Mesothelial cell of epicardium (in vitro differentiated cells): ENCODE measurements around the gene ZNF547. TPM values are rescaled to one million over a fixed set of nuclear protein-coding genes. Genes with fewer than 3 reads are reported as not detected.

Experiments used
- DNase-seq, 2 experiments: peaks; one replicate each; pipeline ENCODE4 v3.0.0; 2021; ENCODE audit warnings: low spot score in 2 of 2; ENCODE audit not compliant: unreplicated experiment in 2 of 2
- H3K27ac Mint-ChIP-seq: 2 replicates; pipeline ENCODE4 v1.8.0; 2021; ENCODE audit warnings: mixed read lengths
- H3K27me3 Mint-ChIP-seq: 2 replicates; pipeline ENCODE4 v1.8.0; 2021; ENCODE audit warnings: low read depth, mixed read lengths
- H3K36me3 Mint-ChIP-seq: 2 replicates; pipeline ENCODE4 v1.8.0; 2021; ENCODE audit warnings: mixed read lengths
- H3K4me1 Mint-ChIP-seq: 2 replicates; pipeline ENCODE4 v1.8.0; 2021; ENCODE audit warnings: mixed read lengths
- H3K4me3 Mint-ChIP-seq: 2 replicates; pipeline ENCODE4 v1.8.0; 2021; ENCODE audit warnings: mild to moderate bottlenecking, moderate library complexity, mixed read lengths
- H3K9me3 Mint-ChIP-seq: 2 replicates; pipeline ENCODE4 v1.8.0; 2021; ENCODE audit warnings: mixed read lengths
- total RNA-seq: library from RNA; stranded (reverse); gene quantifications from 3 replicates; pipeline ENCODE4 v1.2.1, GENCODE V29; 2021
- TF ChIP-seq, protein P1 (sequence below): fragments of 200-600 bp; sonication (generic); IDR thresholded peaks from one replicate; pipeline ENCODE4 v1.5.0; 2021; ENCODE audit warnings: antibody characterized with exemption; ENCODE audit not compliant: unreplicated experiment

ZNF547 gene
- total RNA-seq, 1 donor from 2014 or later = 3.9 TPM

DNA sequence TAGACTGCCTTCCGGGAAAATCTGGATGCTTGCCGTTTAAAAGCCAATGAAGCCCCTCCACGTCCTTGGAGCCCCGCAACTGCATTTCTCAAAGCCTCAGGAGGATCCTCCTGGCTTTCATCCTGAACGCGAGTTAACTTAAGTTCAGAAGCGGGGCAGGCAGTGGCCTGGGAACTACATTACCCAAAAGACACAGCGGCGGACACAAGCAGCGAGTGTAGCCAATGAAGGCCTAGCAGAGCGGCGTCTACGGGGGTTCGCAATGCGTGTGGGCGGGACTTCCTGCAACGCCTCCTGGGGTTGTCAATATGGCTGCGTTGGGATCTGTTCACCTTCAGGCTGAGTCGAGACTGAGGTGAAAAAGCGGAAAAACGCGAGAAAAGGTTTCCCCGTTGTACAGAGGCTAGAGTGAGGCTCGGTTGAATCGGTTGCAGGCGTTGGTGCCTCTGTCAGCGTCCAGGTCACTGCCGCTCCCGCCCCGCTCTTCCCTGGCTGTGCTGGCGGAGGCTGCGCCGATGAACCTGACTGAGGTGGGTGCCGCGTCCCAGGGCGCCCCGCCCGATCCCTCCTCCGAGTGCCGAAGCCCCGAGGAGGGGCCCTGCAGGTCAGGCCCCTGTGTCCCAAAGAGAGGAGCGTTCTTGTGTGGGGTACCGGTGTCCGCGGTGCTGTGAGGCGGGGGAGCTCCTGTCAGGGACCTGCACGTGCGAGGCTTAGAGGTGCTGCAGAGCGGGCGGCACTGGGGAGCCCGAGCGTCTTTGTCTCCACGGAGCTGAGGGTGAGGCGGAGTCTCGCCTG is 47.7 kb downstream of the ZNF547 start, which contains the start of gene ZNF17:
Gene ZNF17, plus strand, starts transcription at position 285 of the 795 bp plus-strand sequence. CDS start 2,455 bp downstream, outside the sequence.
- Mint-ChIP-seq H3K4me1 (peaks cover 19% of the 10 kb centered on the region), H3K9me3 (no peaks in the 10 kb centered on the region), H3K27me3 (no peaks in the 10 kb centered on the region), H3K27ac (peak within 1 kb of the TSS; percentile 89), H3K36me3 (peaks cover 15% of the 10 kb centered on the region), H3K4me3 (peak within 1 kb of the TSS; percentile 94)
- TF ChIP-seq, protein P1, sequence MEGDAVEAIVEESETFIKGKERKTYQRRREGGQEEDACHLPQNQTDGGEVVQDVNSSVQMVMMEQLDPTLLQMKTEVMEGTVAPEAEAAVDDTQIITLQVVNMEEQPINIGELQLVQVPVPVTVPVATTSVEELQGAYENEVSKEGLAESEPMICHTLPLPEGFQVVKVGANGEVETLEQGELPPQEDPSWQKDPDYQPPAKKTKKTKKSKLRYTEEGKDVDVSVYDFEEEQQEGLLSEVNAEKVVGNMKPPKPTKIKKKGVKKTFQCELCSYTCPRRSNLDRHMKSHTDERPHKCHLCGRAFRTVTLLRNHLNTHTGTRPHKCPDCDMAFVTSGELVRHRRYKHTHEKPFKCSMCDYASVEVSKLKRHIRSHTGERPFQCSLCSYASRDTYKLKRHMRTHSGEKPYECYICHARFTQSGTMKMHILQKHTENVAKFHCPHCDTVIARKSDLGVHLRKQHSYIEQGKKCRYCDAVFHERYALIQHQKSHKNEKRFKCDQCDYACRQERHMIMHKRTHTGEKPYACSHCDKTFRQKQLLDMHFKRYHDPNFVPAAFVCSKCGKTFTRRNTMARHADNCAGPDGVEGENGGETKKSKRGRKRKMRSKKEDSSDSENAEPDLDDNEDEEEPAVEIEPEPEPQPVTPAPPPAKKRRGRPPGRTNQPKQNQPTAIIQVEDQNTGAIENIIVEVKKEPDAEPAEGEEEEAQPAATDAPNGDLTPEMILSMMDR = no peak
- peak; percentile 84 to 86 for DNase-seq

DNA sequence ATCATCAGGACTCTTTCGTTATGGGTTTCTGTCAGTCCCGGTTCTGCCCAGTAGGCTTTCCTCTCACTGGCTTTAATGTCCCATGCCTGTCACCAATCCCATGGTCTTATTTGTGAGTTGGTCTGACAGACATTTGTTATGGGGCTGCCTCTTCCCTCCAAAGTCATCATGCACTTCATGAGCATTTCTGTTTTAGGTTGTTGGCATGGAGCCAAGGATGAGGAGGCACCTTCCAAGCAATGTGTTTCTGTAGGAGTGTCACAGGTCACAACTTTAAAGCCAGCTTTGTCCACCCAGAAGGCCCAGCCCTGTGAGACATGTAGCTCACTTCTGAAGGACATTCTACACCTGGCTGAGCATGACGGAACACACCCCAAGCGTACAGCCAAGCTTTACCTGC is 56.1 kb downstream of the ZNF547 start:
- Mint-ChIP-seq H3K27ac (no peak overlapping the region), H3K4me3 (no peak overlapping the region), H3K36me3 (peaks cover 60% of the 10 kb centered on the region), H3K4me1 (no peaks in the 10 kb centered on the region), H3K9me3 (peaks cover 15% of the 10 kb centered on the region), H3K27me3 (no peaks in the 10 kb centered on the region)
- TF ChIP-seq, protein P1 = no peak
- DNase-seq = no peak

DNA sequence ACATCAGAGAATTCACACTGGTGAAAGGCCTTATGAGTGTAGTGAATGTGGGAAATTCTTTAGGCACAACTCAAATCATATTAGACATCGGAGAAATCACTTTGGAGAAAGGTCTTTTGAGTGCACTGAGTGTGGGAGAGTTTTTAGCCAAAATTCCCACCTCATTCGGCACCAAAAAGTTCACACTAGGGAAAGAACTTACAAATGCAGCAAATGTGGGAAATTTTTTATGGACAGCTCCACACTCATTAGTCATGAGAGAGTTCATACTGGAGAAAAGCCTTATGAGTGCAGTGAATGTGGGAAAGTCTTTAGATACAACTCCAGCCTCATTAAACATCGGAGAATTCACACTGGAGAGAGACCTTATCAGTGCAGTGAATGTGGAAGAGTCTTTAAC is 57.7 kb downstream of the ZNF547 start:
- Mint-ChIP-seq H3K27ac (no peak overlapping the region), H3K9me3 (peaks cover 15% of the 10 kb centered on the region), H3K27me3 (no peaks in the 10 kb centered on the region), H3K36me3 (peaks cover 50% of the 10 kb centered on the region), H3K4me1 (no peaks in the 10 kb centered on the region), H3K4me3 (no peak overlapping the region)
- TF ChIP-seq, protein P1 = no peak
- DNase-seq = no peak

Other genes with a start within 250 kb of the ZNF547 start
- not detected in 3 replicates for gene USP29, start 243.6 kb upstream of the ZNF547 start, total RNA-seq
- gene ZIM3, start 218.3 kb upstream of the ZNF547 start, total RNA-seq = not detected in 3 replicates
- not detected in 3 replicates for gene DUXA, start 196.1 kb upstream of the ZNF547 start, total RNA-seq
- 39.6 to 43.0 TPM (median 41.1 TPM) in 3 replicates for gene ZNF264, start 172.1 kb upstream of the ZNF547 start, total RNA-seq
- 1.1 to 1.4 TPM (median 1.3 TPM) in 3 replicates for gene AURKC, start 132.5 kb upstream of the ZNF547 start, total RNA-seq
- 20.8 to 23.3 TPM (median 21.1 TPM) in 3 replicates for gene ZNF805, start 122.9 kb upstream of the ZNF547 start, total RNA-seq
- gene ZNF460, start 83.1 kb upstream of the ZNF547 start, total RNA-seq = 72.7 to 80.0 TPM (median 76.2 TPM) in 3 replicates
- gene ZNF543, start 43.1 kb upstream of the ZNF547 start, total RNA-seq = 11.7 to 12.1 TPM (median 12.0 TPM) in 3 replicates
- 12.2 to 13.6 TPM (median 13.2 TPM) in 3 replicates for gene ZNF304, start 12.3 kb upstream of the ZNF547 start, total RNA-seq
- gene TRAPPC2B, start within 50 bp of the ZNF547 start, total RNA-seq = 10.3 to 12.4 TPM (median 12.2 TPM) in 3 replicates
- 39.1 to 41.1 TPM (median 40.5 TPM) in 3 replicates for gene ZNF548, start 26.3 kb downstream of the ZNF547 start, total RNA-seq
- gene ZNF17, start 47.6 kb downstream of the ZNF547 start, total RNA-seq = 16.3 to 18.4 TPM (median 17.4 TPM) in 3 replicates
- 20.1 to 23.7 TPM (median 21.9 TPM) in 3 replicates for gene ZNF749, start 71.8 kb downstream of the ZNF547 start, total RNA-seq
- gene VN1R1, start 93.6 kb downstream of the ZNF547 start, total RNA-seq = 1.2 to 1.7 TPM (median 1.6 TPM) in 3 replicates
- gene ZNF772, start 114.0 kb downstream of the ZNF547 start, total RNA-seq = 13.8 to 15.5 TPM (median 14.0 TPM) in 3 replicates
- gene ZNF419, start 124.2 kb downstream of the ZNF547 start, total RNA-seq = 20.0 to 22.3 TPM (median 22.3 TPM) in 3 replicates
- gene ZNF773, start 136.4 kb downstream of the ZNF547 start, total RNA-seq = 9.3 to 9.7 TPM (median 9.4 TPM) in 3 replicates
- 11.1 to 11.5 TPM (median 11.3 TPM) in 3 replicates for gene ZNF549, start 163.8 kb downstream of the ZNF547 start, total RNA-seq
- gene ZNF550, start 196.3 kb downstream of the ZNF547 start, total RNA-seq = 10.3 to 13.3 TPM (median 11.3 TPM) in 3 replicates
- gene ZNF416, start 215.4 kb downstream of the ZNF547 start, total RNA-seq = 9.4 to 10.0 TPM (median 9.5 TPM) in 3 replicates
- gene ZIK1, start 220.6 kb downstream of the ZNF547 start, total RNA-seq = 15.4 to 17.1 TPM (median 16.7 TPM) in 3 replicates
- 4.8 to 6.1 TPM (median 6.0 TPM) in 3 replicates for gene ZNF530, start 236.3 kb downstream of the ZNF547 start, total RNA-seq